GM12892 (cell line): ENCODE measurements around the gene ADAMTSL1.

ENCODE experiments used
- POLR2A ChIP-seq: IDR thresholded peaks from 2 replicates; pipeline ENCODE4 v1.6.1; 2011; ENCODE audit warnings: low read depth, low read length, control low read depth
- POLR2AphosphoS5 ChIP-seq: IDR thresholded peaks from 2 replicates; pipeline ENCODE4 v1.6.1; 2011; ENCODE audit warnings: low read depth, low read length, control low read depth
- TAF1 ChIP-seq: IDR thresholded peaks from 2 replicates; pipeline ENCODE4 v1.6.1; 2011; ENCODE audit warnings: low read depth, mild to moderate bottlenecking, control low read depth, low read length, borderline replicate concordance

DNA sequence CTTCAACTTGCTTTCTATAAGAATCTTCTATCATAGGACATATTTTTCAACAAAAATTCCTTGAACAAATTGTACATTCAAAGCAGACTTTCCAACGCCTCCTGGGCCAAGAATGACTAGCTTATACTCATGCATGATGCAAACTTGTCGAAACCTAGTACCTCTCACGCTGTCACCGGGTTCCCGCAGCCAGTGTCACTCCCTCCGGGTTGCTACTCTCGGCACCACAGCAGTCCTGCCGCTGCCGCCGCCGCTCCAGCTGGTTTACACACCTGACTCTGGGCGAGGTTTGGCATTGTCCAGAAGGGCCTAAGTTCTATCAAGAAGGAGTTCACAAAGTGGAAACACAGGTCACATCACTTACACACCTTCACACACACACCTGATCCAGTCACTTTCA lies 244.4 kb downstream of the ADAMTSL1 start:
- TF ChIP-seq POLR2AphosphoS5 = no peak
- TF ChIP-seq POLR2A = no peak
- no peak for TF ChIP-seq TAF1
